Measurements from ENCODE around the gene FIG4.

DNA sequence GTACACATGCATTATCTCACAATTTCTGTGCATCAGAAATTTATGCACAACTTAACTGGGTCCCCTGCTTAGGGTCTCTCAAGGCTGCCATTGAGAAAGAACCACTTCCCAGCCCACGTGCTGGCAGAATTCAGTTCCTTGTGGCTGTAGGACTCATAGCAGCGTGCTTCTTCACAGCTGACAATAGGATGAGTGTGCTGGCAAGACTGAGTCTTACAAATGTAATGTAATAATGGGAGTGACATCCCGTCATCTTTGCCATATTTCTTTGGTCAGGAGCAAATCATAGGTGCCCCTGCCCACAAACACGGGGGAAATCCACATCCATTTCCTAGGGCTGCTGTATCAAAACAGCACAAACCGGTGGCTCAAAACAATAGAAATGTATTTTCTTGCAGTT is 77.4 kb downstream of the FIG4 start:
- TF ChIP-seq, protein P1, sequence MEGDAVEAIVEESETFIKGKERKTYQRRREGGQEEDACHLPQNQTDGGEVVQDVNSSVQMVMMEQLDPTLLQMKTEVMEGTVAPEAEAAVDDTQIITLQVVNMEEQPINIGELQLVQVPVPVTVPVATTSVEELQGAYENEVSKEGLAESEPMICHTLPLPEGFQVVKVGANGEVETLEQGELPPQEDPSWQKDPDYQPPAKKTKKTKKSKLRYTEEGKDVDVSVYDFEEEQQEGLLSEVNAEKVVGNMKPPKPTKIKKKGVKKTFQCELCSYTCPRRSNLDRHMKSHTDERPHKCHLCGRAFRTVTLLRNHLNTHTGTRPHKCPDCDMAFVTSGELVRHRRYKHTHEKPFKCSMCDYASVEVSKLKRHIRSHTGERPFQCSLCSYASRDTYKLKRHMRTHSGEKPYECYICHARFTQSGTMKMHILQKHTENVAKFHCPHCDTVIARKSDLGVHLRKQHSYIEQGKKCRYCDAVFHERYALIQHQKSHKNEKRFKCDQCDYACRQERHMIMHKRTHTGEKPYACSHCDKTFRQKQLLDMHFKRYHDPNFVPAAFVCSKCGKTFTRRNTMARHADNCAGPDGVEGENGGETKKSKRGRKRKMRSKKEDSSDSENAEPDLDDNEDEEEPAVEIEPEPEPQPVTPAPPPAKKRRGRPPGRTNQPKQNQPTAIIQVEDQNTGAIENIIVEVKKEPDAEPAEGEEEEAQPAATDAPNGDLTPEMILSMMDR (IDR thresholded peaks at IDR 0.05) = no peak
- no peak for TF ChIP-seq POLR2A (IDR thresholded peaks at IDR 0.05)

All from Peyer's patch (tissue), 4 donors.